SK-N-SH (cell line): ENCODE data around the gene INSYN2A. TPM values are rescaled to one million over a fixed set of nuclear protein-coding genes. Genes with fewer than 3 reads are reported as not detected.

Experiments
- CTCF ChIA-PET: fragments of 300-600, 350-600 bp; formaldehyde crosslinking; extraction: SDS; loops from one replicate; lab custom pipeline; 2021; lab: Yijun Ruan, JAX
- POLR2A ChIA-PET: fragments of 350-600 bp; sonication (Branson Sonifier 250); formaldehyde crosslinking; extraction: SDS; loops from one replicate; lab custom pipeline; 2020; ENCODE audit warnings: antibody characterized with exemption, inconsistent platforms; lab: Yijun Ruan, JAX
- DNase-seq: peaks from one replicate; pipeline ENCODE4 v3.0.0; 2012
- H2AFZ ChIP-seq: fragments of 200-600 bp; sonication (generic); 2 replicates; pipeline ENCODE4 v1.8.1; 2016; ENCODE audit warnings: antibody characterized with exemption, mild to moderate bottlenecking, low read depth
- H3F3A ChIP-seq: fragments of 200-600 bp; sonication (generic); replicated peaks from 2 replicates; pipeline ENCODE3; 2016; ENCODE audit warnings: antibody characterized with exemption, mild to moderate bottlenecking; ENCODE audit not compliant: insufficient read depth
- H3K27ac ChIP-seq, 2 experiments: fragments of 200-500 bp in 1 of 2; fragments of 200-600 bp in 1 of 2; sonication (Bioruptor generic) in 1 of 2; sonication (generic), shearing (Covaris generic) in 1 of 2; 2 replicates each; pipeline versions ENCODE4 v1.5.1 to v1.6.1; 2014 to 2016; ENCODE audit warnings: low read depth in 2 of 2, inconsistent platforms in 1 of 2, low read length in 1 of 2, mild to moderate bottlenecking in 1 of 2, mixed read lengths in 1 of 2
- H3K27me3 ChIP-seq: fragments of 200-600 bp; sonication (generic), shearing (Covaris generic); 2 replicates; pipeline ENCODE4 v1.6.1; 2016; ENCODE audit warnings: mixed run types; ENCODE audit not compliant: insufficient read depth
- H3K36me3 ChIP-seq, 2 experiments: fragments of 200-500 bp in 1 of 2; fragments of 200-600 bp in 1 of 2; sonication (Bioruptor generic) in 1 of 2; sonication (generic) in 1 of 2; replicated peaks in 1 of 2; 2 replicates each; pipeline versions ENCODE3 to v1.5.1; 2014 to 2016; ENCODE audit warnings: low read length in 1 of 2, mild to moderate bottlenecking in 1 of 2; ENCODE audit not compliant: insufficient read depth in 2 of 2, control insufficient read depth in 1 of 2
- H3K4me1 ChIP-seq, 2 experiments: fragments of 200-500 bp in 1 of 2; fragments of 200-600 bp in 1 of 2; sonication (Bioruptor generic) in 1 of 2; sonication (generic), shearing (Covaris generic) in 1 of 2; 2 replicates each; pipeline versions ENCODE4 v1.5.1 to v1.6.1; 2014 to 2016; ENCODE audit warnings: low read depth in 1 of 2, low read length in 1 of 2, mixed run types in 1 of 2; ENCODE audit not compliant: insufficient read depth in 2 of 2, control insufficient read depth in 1 of 2
- H3K4me2 ChIP-seq: fragments of 200-600 bp; sonication (generic), shearing (Covaris generic); 2 replicates; pipeline ENCODE4 v1.6.1; 2017; ENCODE audit warnings: mixed run types
- H3K4me3 ChIP-seq, 2 experiments: fragments of 200-500 bp in 1 of 2; fragments of 200-600 bp in 1 of 2; sonication (Bioruptor generic) in 1 of 2; sonication (generic), shearing (Covaris generic) in 1 of 2; 2 replicates each; pipeline versions ENCODE4 v1.5.1 to v1.8.1; 2014 to 2016; ENCODE audit warnings: low read depth in 2 of 2, inconsistent platforms in 1 of 2, low read length in 1 of 2, mild to moderate bottlenecking in 1 of 2, mixed read lengths in 1 of 2, moderate library complexity in 1 of 2
- H3K79me2 ChIP-seq: fragments of 200-600 bp; sonication (generic); 2 replicates; pipeline ENCODE4 v1.8.1; 2017; ENCODE audit warnings: mild to moderate bottlenecking; ENCODE audit not compliant: insufficient read depth
- H3K9ac ChIP-seq: fragments of 200-600 bp; sonication (generic); 2 replicates; pipeline ENCODE4 v1.6.1; 2017; ENCODE audit warnings: mixed run types
- H3K9me2 ChIP-seq: fragments of 200-600 bp; sonication (generic); 2 replicates; pipeline ENCODE4 v1.6.1; 2017; ENCODE audit warnings: mixed run types
- H3K9me3 ChIP-seq: fragments of 200-600 bp; sonication (generic); 2 replicates; pipeline ENCODE4 v1.6.1; 2017; ENCODE audit warnings: mixed run types, mild to moderate bottlenecking, moderate library complexity
- H4K20me1 ChIP-seq: fragments of 200-600 bp; sonication (generic); 2 replicates; pipeline ENCODE4 v1.6.1; 2017; ENCODE audit warnings: mild to moderate bottlenecking, mixed run types; ENCODE audit not compliant: insufficient read depth
- EZH2phosphoT487 ChIP-seq: fragments of 200-600 bp; sonication (generic); IDR thresholded peaks from 2 replicates; pipeline ENCODE4 v1.6.1; 2017; ENCODE audit warnings: low read depth, mixed run types, mild to moderate bottlenecking, antibody characterized with exemption, moderate library complexity, borderline replicate concordance
- GABPA ChIP-seq: IDR thresholded peaks from 2 replicates; pipeline ENCODE4 v1.4.0; 2012; ENCODE audit warnings: low read depth, mild to moderate bottlenecking
- GATA2 ChIP-seq: sonication (generic); formaldehyde crosslinking; IDR thresholded peaks from 2 replicates; pipeline ENCODE4 v1.5.0; 2020; ENCODE audit warnings: mild to moderate bottlenecking, missing genetic modification reagents
- RAD21 ChIP-seq: IDR thresholded peaks from 2 replicates; pipeline ENCODE4 v1.6.1; 2012; ENCODE audit warnings: mild to moderate bottlenecking, low read length
- SIN3A ChIP-seq: IDR thresholded peaks from 2 replicates; pipeline ENCODE4 v1.6.1; 2012; ENCODE audit warnings: low read depth, mild to moderate bottlenecking, low read length, moderate library complexity, borderline replicate concordance
- whole genome bisulfite sequencing: methylation state at CpG from one replicate; pipeline ENCODE4 v1.1.6; 2017; ENCODE audit warnings: low lambda C conversion rate; 5-methylcytosine and 5-hydroxymethylcytosine counted together
- polyA plus RNA-seq, 3 experiments: library from polyadenylated mRNA; depleted of rRNA; stranded (reverse); fragments of >200 nt; gene quantifications; 2 replicates each; pipeline ENCODE4 v1.2.3, GENCODE V29; 2012
- TF ChIP-seq, protein P1 (sequence below): fragments of 150-350 bp; IDR thresholded peaks from 2 replicates; pipeline ENCODE4 v1.6.1; 2017; ENCODE audit warnings: antibody characterized with exemption, low read length, low read depth, borderline replicate concordance
- TF ChIP-seq, protein P2 (sequence below): IDR thresholded peaks from 2 replicates; pipeline ENCODE4 v1.4.0; 2012; ENCODE audit warnings: low read depth, borderline replicate concordance
- TF ChIP-seq, protein P3 (sequence below): IDR thresholded peaks from 2 replicates; pipeline ENCODE4 v1.4.0; 2012; ENCODE audit warnings: low read depth
- TF ChIP-seq, protein P4 (sequence below): IDR thresholded peaks from 2 replicates; pipeline ENCODE4 v1.6.1; 2012; ENCODE audit warnings: mild to moderate bottlenecking, low read depth, low read length, moderate library complexity

INSYN2A gene
- polyA plus RNA-seq, 1 of the 3 experiments (the other 2 are of a cell fraction): 0.28 TPM

DNA sequence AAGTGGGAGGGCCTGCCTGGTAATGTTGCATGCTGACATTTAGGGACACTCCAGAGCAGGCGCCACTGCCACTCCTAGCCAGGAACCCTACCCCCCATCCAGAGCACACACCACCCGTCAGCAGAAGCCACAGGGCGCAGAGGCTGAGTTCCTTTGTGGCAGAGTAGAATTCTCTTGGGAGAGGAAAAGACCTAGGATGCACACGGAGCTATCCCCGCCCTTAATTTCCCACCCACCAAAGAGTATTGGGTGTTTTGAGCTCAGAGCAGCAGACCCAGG lies 702 bp upstream of the INSYN2A start (continued):
- TF ChIP-seq, protein P1, sequence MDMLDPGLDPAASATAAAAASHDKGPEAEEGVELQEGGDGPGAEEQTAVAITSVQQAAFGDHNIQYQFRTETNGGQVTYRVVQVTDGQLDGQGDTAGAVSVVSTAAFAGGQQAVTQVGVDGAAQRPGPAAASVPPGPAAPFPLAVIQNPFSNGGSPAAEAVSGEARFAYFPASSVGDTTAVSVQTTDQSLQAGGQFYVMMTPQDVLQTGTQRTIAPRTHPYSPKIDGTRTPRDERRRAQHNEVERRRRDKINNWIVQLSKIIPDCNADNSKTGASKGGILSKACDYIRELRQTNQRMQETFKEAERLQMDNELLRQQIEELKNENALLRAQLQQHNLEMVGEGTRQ: no peak
- TF ChIP-seq, protein P2, sequence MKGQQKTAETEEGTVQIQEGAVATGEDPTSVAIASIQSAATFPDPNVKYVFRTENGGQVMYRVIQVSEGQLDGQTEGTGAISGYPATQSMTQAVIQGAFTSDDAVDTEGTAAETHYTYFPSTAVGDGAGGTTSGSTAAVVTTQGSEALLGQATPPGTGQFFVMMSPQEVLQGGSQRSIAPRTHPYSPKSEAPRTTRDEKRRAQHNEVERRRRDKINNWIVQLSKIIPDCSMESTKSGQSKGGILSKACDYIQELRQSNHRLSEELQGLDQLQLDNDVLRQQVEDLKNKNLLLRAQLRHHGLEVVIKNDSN: no peak

DNA sequence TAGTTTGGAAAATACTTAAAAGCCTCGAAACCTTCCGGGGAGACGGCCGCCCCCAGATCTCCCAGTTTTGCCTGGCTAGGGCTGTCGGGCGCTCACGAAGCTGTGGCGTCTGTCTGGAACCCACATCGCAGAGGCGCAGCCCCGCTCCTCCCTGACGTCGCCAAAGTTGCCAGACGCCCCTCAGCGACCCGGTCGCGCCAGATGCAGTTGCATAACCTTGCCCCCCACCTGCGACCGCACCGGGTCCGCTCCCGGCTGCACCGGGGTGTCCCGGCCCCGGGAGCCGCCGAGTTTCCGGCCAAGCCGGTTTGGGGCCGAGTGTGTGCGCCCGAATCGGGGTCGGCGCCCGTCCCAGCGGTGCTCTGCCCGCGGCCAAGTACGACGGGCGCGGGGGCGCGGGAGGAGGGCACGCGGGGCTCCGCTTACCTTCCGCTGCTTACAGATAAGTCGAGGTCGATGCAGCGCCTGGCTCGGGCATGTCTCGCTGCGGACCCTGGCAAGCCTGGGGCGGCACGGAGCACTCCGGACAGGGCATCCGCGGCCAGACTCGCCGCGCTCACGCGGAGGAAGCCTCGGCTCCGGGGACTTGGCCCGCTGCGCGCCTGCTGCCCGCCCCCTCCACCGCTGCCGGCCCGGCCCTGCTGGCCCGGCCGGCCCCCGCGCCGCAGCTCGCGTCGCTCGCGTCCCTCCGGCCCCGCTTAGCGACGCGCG lies 665 bp downstream of the INSYN2A start:
- Histone ChIP-seq H3K27me3 (no peaks in the 10 kb centered on the region), H3K9me3 (no peaks in the 10 kb centered on the region), H4K20me1 (peaks cover 46% of the 10 kb centered on the region), H3K9ac (no peak overlapping the region), H3F3A (peaks cover 5% of the 10 kb centered on the region), H3K4me2 (peak overlapping the region; percentile 93), H3K27ac (no peak overlapping the region), H3K4me3 (peak overlapping the region; percentile 46 to 66), H3K4me1 (peaks cover 0 to 10% of the 10 kb centered on the region in 2 experiments; a peak in 1 of 4 replicates), H2AFZ (no peak overlapping the region), H3K36me3 (no peaks in the 10 kb centered on the region), H3K9me2 (no peaks in the 10 kb centered on the region)
- WGBS: 4% methylated on average over 15 of the region's 91 CpGs
- ChIA-PET CTCF (interaction anchor here (6.6 kb wide), 1 partner anchor 11 kb away, joined by 29 read pairs; no protein-coding TSS in a partner anchor), POLR2A (no interaction called here)
- peak; percentile 77 for DNase-seq
- TF ChIP-seq, protein P3, sequence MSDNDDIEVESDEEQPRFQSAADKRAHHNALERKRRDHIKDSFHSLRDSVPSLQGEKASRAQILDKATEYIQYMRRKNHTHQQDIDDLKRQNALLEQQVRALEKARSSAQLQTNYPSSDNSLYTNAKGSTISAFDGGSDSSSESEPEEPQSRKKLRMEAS: 0 out of 2 replicates have a peak, but pooled peaks have one; percentile 6
- no peak for TF ChIP-seq GABPA
- TF ChIP-seq, all 33 proteins: peak for 1
- H3K79me2 ChIP-seq: no peaks in the 10 kb centered on the region

DNA sequence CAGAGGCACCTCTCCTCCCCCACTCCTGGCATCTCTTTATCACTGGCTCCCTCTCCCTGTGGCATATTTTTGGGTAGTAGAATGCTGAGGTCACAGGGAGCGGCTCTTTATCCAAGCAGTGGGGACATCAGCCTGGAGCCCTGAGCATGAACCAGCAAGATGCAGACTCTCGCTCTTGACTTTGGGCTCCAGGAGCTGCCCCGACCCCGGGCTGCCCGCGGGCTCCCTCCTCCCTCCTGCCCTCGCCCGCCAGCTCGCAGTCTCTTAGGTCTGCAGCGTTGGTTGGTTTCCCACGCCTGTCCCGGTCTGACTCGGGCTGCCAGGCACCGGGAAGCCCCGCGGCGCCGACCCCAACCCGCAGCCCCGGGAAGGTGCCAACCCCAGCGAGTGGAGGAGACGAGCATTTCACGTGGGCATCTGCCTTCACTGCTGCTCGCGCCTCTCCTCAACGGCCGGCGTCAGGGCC lies 1.3 kb downstream of the INSYN2A start:
- Histone ChIP-seq H4K20me1 (peaks cover 46% of the 10 kb centered on the region), H3K4me2 (peak overlapping the region; percentile 93), H3K27ac (no peak overlapping the region), H3K27me3 (no peaks in the 10 kb centered on the region), H3K79me2 (no peaks in the 10 kb centered on the region), H3F3A (peaks cover 5% of the 10 kb centered on the region), H3K9me2 (no peaks in the 10 kb centered on the region), H3K4me1 (peaks cover 0 to 10% of the 10 kb centered on the region in 2 experiments; a peak in 1 of 4 replicates), H3K9me3 (no peaks in the 10 kb centered on the region), H3K9ac (no peak overlapping the region), H2AFZ (no peak overlapping the region), H3K36me3 (no peaks in the 10 kb centered on the region), H3K4me3 (peak overlapping the region; percentile 46 to 66)
- TF ChIP-seq, protein P2: no peak
- TF ChIP-seq SIN3A (no peak), RAD21 (no peak), EZH2phosphoT487 (no peak), GATA2 (CRISPR knock-in tag) (no peak)
- TF ChIP-seq, protein P4, sequence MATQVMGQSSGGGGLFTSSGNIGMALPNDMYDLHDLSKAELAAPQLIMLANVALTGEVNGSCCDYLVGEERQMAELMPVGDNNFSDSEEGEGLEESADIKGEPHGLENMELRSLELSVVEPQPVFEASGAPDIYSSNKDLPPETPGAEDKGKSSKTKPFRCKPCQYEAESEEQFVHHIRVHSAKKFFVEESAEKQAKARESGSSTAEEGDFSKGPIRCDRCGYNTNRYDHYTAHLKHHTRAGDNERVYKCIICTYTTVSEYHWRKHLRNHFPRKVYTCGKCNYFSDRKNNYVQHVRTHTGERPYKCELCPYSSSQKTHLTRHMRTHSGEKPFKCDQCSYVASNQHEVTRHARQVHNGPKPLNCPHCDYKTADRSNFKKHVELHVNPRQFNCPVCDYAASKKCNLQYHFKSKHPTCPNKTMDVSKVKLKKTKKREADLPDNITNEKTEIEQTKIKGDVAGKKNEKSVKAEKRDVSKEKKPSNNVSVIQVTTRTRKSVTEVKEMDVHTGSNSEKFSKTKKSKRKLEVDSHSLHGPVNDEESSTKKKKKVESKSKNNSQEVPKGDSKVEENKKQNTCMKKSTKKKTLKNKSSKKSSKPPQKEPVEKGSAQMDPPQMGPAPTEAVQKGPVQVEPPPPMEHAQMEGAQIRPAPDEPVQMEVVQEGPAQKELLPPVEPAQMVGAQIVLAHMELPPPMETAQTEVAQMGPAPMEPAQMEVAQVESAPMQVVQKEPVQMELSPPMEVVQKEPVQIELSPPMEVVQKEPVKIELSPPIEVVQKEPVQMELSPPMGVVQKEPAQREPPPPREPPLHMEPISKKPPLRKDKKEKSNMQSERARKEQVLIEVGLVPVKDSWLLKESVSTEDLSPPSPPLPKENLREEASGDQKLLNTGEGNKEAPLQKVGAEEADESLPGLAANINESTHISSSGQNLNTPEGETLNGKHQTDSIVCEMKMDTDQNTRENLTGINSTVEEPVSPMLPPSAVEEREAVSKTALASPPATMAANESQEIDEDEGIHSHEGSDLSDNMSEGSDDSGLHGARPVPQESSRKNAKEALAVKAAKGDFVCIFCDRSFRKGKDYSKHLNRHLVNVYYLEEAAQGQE: no peak
- CTCF ChIA-PET: interaction anchor here (1.2 to 6.6 kb wide), 2 partner anchors 12 to 36 kb away, joined by 3 to 29 read pairs; no protein-coding TSS in a partner anchor
- peak; percentile 65 for DNase-seq
- WGBS: 9% methylated on average over 23 of the region's 28 CpGs
- POLR2A ChIA-PET: no interaction called here
